HCT116 (cell line): ENCODE results near the gene TRPV2. TPM values are rescaled to one million over a fixed set of nuclear protein-coding genes. Genes with fewer than 3 reads are reported as not detected.

ENCODE experiments used
- ATAC-seq: fragments of 200-7000 bp; cut with Tn5 transposase; 2 replicates; pipeline ENCODE4 v1.9.1; 2020; ENCODE audit warnings: mild to moderate bottlenecking, moderate library complexity
- BruUV-seq: library from RNA; stranded (reverse); fragments of 400-500 nt; replicated peaks from 2 replicates; lab custom pipeline; 2021; lab: Mats Ljungman, UMichigan
- CTCF ChIA-PET: fragments of 300-600 bp; sonication (Branson Sonifier 250); formaldehyde crosslinking; loops from one replicate; lab custom pipeline; 2021; ENCODE audit warnings: antibody characterized with exemption; lab: Charles Lee
- POLR2A ChIA-PET: fragments of 300-600, 350-600 bp; sonication (Branson Sonifier 250); formaldehyde crosslinking; loops from one replicate; lab custom pipeline; 2021; ENCODE audit warnings: antibody characterized with exemption; lab: Charles Lee
- RAD21 ChIA-PET, 2 experiments: fragments of 300-600 bp; sonication (Branson Sonifier 250); formaldehyde crosslinking; loops; one replicate each; lab custom pipeline; 2023; ENCODE audit warnings: low total read pairs in 2 of 2; ENCODE audit not compliant: uncharacterized antibody in 2 of 2, unreplicated experiment in 2 of 2, low non-redundant PET in 1 of 2; lab: Charles Lee
- DNase-seq: peaks from one replicate; pipeline ENCODE4 v3.0.0-alpha.2; 2010; ENCODE audit warnings: low read depth, low spot score
- H2AFZ ChIP-seq: fragments of 200-600 bp; shearing (Covaris generic), sonication (generic); 2 replicates; pipeline ENCODE4 v1.6.1; 2017; ENCODE audit warnings: low read depth, mixed run types, mixed read lengths, antibody characterized with exemption, low read length; ENCODE audit not compliant: poor library complexity, severe bottlenecking
- H3K27ac ChIP-seq: 2 replicates; pipeline ENCODE4 v1.5.1; 2012; ENCODE audit warnings: low read depth, low read length
- H3K27me3 ChIP-seq: fragments of 200-600 bp; sonication (generic); 2 replicates; pipeline ENCODE4 v1.6.1; 2016; ENCODE audit warnings: mixed run types, low read length, mixed read lengths; ENCODE audit not compliant: insufficient read depth
- H3K36me3 ChIP-seq, 2 experiments: fragments of 200-500 bp in 1 of 2; fragments of 200-600 bp in 1 of 2; sonication (Bioruptor generic) in 1 of 2; sonication (generic) in 1 of 2; 2 replicates each; pipeline versions ENCODE4 v1.5.1 to v1.6.1; 2014 to 2016; ENCODE audit warnings: low read length in 2 of 2, inconsistent platforms in 1 of 2, mixed read lengths in 1 of 2, mixed run types in 1 of 2; ENCODE audit not compliant: insufficient read depth in 2 of 2, control insufficient read depth in 1 of 2
- H3K4me1 ChIP-seq, 2 experiments: fragments of 200-600 bp in 1 of 2; sonication (generic) in 1 of 2; 2 replicates each; pipeline versions ENCODE4 v1.5.1 to v1.6.1; 2012 to 2017; ENCODE audit warnings: low read length in 2 of 2, inconsistent platforms in 1 of 2, mild to moderate bottlenecking in 1 of 2, mixed read lengths in 1 of 2, mixed run types in 1 of 2, moderate library complexity in 1 of 2; ENCODE audit not compliant: insufficient read depth in 2 of 2, control insufficient read depth in 1 of 2
- H3K4me2 ChIP-seq: fragments of 200-600 bp; sonication (generic); 2 replicates; pipeline ENCODE4 v1.6.1; 2017; ENCODE audit warnings: mixed run types, low read length, mixed read lengths
- H3K4me3 ChIP-seq, 2 experiments: fragments of 200-600 bp in 1 of 2; sonication (generic) in 1 of 2; replicated peaks in 1 of 2; 2 replicates each; pipeline ENCODE4 v1.5.1; 2011 to 2016; ENCODE audit warnings: low read length in 2 of 2, control low read depth in 1 of 2, low read depth in 1 of 2, mild to moderate bottlenecking in 1 of 2, mixed read lengths in 1 of 2, mixed run types in 1 of 2
- H3K79me2 ChIP-seq: fragments of 200-600 bp; sonication (generic); 2 replicates; pipeline ENCODE4 v1.6.1; 2017; ENCODE audit warnings: mild to moderate bottlenecking, mixed run types, low read length, moderate library complexity, mixed read lengths; ENCODE audit not compliant: insufficient read depth
- H3K9ac ChIP-seq: fragments of 200-600 bp; sonication (generic); 2 replicates; pipeline ENCODE4 v1.6.1; 2016; ENCODE audit warnings: low read length, mixed read lengths
- H3K9me2 ChIP-seq: fragments of 200-600 bp; sonication (generic), shearing (Covaris generic); 2 replicates; pipeline ENCODE4 v1.6.1; 2017; ENCODE audit warnings: mixed run types, mild to moderate bottlenecking, moderate library complexity; ENCODE audit not compliant: insufficient read depth
- H3K9me3 ChIP-seq, 2 experiments: fragments of 200-500 bp in 1 of 2; fragments of 200-600 bp in 1 of 2; sonication (Bioruptor generic) in 1 of 2; sonication (generic) in 1 of 2; 2 replicates each; pipeline ENCODE4 v1.6.1; 2014 to 2017; ENCODE audit warnings: low read length in 2 of 2, mixed read lengths in 2 of 2, inconsistent platforms in 1 of 2, low read depth in 1 of 2, mild to moderate bottlenecking in 1 of 2, mixed run types in 1 of 2, moderate library complexity in 1 of 2; ENCODE audit not compliant: control insufficient read depth in 1 of 2, insufficient read depth in 1 of 2
- H4K20me1 ChIP-seq: fragments of 200-600 bp; sonication (generic), shearing (Covaris generic); 2 replicates; pipeline ENCODE4 v1.6.1; 2017; ENCODE audit warnings: mixed run types, mild to moderate bottlenecking, moderate library complexity; ENCODE audit not compliant: insufficient read depth
- ATF3 ChIP-seq: IDR thresholded peaks from 2 replicates; pipeline ENCODE4 v1.6.1; 2012
- CBX3 ChIP-seq: IDR thresholded peaks from 2 replicates; pipeline ENCODE4 v1.6.1; 2012; ENCODE audit warnings: low read depth
- CEBPB ChIP-seq: IDR thresholded peaks from 2 replicates; pipeline ENCODE4 v1.6.1; 2012; ENCODE audit warnings: low read depth
- CTCF ChIP-seq, 3 experiments: fragments of 200-600 bp in 1 of 3; sonication (generic) in 1 of 3; IDR thresholded peaks in 2 of 3; conservative IDR thresholded peaks in 1 of 3; 2 replicates each; pipeline ENCODE4 v1.5.1; 2012 to 2017; ENCODE audit warnings: low read depth in 2 of 3, low read length in 2 of 3, antibody characterized with exemption in 1 of 3, borderline replicate concordance in 1 of 3, control low read depth in 1 of 3, mild to moderate bottlenecking in 1 of 3, mixed read lengths in 1 of 3, mixed run types in 1 of 3, moderate library complexity in 1 of 3; ENCODE audit not compliant: insufficient read depth in 1 of 3
- EGR1 ChIP-seq: IDR thresholded peaks from 2 replicates; pipeline ENCODE4 v1.6.1; 2012; ENCODE audit warnings: low read depth
- ELF1 ChIP-seq: IDR thresholded peaks from 2 replicates; pipeline ENCODE4 v1.6.1; 2012; ENCODE audit warnings: low read depth, borderline replicate concordance
- EZH2phosphoT487 ChIP-seq: fragments of 200-600 bp; IDR thresholded peaks from 2 replicates; pipeline ENCODE4 v1.6.1; 2018; ENCODE audit warnings: antibody characterized with exemption, borderline replicate concordance
- FOSL1 ChIP-seq: IDR thresholded peaks from 2 replicates; pipeline ENCODE4 v1.6.1; 2012; ENCODE audit warnings: low read depth
- JUND ChIP-seq: IDR thresholded peaks from 2 replicates; pipeline ENCODE4 v1.6.1; 2012
- MAX ChIP-seq: IDR thresholded peaks from 2 replicates; pipeline ENCODE4 v1.6.1; 2012
- POLR2A ChIP-seq: IDR thresholded peaks from 2 replicates; pipeline ENCODE4 v1.7.0; 2011; ENCODE audit warnings: borderline replicate concordance; ENCODE audit not compliant: insufficient read depth, insufficient read length; ENCODE audit errors: extremely low read depth
- POLR2AphosphoS5 ChIP-seq: IDR thresholded peaks from 2 replicates; pipeline ENCODE4 v1.6.1; 2011; ENCODE audit warnings: mild to moderate bottlenecking, low read depth, low read length, moderate library complexity
- REST ChIP-seq: IDR thresholded peaks from 2 replicates; pipeline ENCODE4 v1.6.1; 2012; ENCODE audit warnings: low read depth
- SP1 ChIP-seq: IDR thresholded peaks from 2 replicates; pipeline ENCODE4 v1.6.1; 2012; ENCODE audit warnings: low read depth
- SRF ChIP-seq: IDR thresholded peaks from 2 replicates; pipeline ENCODE4 v1.6.1; 2012; ENCODE audit warnings: low read depth
- YY1 ChIP-seq: IDR thresholded peaks from 2 replicates; pipeline ENCODE4 v1.6.1; 2011; ENCODE audit warnings: low read length, low read depth, moderate library complexity, mild to moderate bottlenecking; ENCODE audit not compliant: insufficient replicate concordance; ENCODE audit errors: extremely low read depth
- ZBTB33 ChIP-seq: IDR thresholded peaks from 2 replicates; pipeline ENCODE4 v1.6.1; 2011; ENCODE audit warnings: mild to moderate bottlenecking, low read length, moderate library complexity; ENCODE audit not compliant: insufficient replicate concordance; ENCODE audit errors: extremely low read depth
- ZNF274 ChIP-seq: fragments of 200-500 bp; sonication (Bioruptor generic); IDR thresholded peaks from 2 replicates; pipeline ENCODE4 v1.6.1; 2014; ENCODE audit warnings: mild to moderate bottlenecking, low read depth, low read length, inconsistent platforms
- intact Hi-C: fragments of 100-400 bp; cut with micrococcal nuclease; formaldehyde crosslinking; loops from 2 replicates; pipeline ENCODE4 v1.10.0; 2022
- total RNA-seq: library from RNA; stranded (reverse); gene quantifications from one replicate; pipeline ENCODE4 v1.2.1, GENCODE V29; 2021; ENCODE audit not compliant: unreplicated experiment

TRPV2 gene
- total RNA-seq, 1 experiment from 2014 or later, result 2.7 TPM

GRCh38 chr17:16465052-16465312, 49.6 kb downstream of the TRPV2 start:
- no TSS peak for BruUV-seq
- Histone ChIP-seq H4K20me1 (no peaks in the 10 kb centered on the region), H3K9me3 (no peaks in the 10 kb centered on the region), H3K4me2 (no peak overlapping the region), H3K27ac (no peak overlapping the region), H2AFZ (no peak overlapping the region), H3K9me2 (no peaks in the 10 kb centered on the region), H3K4me3 (no peak overlapping the region), H3K36me3 (no peaks in the 10 kb centered on the region), H3K79me2 (no peaks in the 10 kb centered on the region), H3K4me1 (peaks cover 2 to 13% of the 10 kb centered on the region in 2 experiments; a peak in 3 of 4 replicates), H3K27me3 (no peaks in the 10 kb centered on the region), H3K9ac (no peak overlapping the region)
- ChIA-PET RAD21 (no interaction called here), CTCF (interaction anchor here (1.1 kb wide), 1 partner anchor 56 kb away, joined by 4 read pairs; no protein-coding TSS in a partner anchor), POLR2A (interaction anchor here (6.9 kb wide), 1 partner anchor 25 kb away, joined by 29 read pairs; no protein-coding TSS in a partner anchor)
- no peak for ATAC-seq
- no peak for DNase-seq
- intact Hi-C loops, result no loop called here
- TF ChIP-seq YY1 (no peak), EZH2phosphoT487 (no peak), CEBPB (no peak), EGR1 (no peak), REST (no peak), SRF (no peak), CBX3 (no peak), ATF3 (no peak), CTCF (IDR thresholded peaks at IDR 0.05 in 2 of 3, conservative IDR thresholded peaks at IDR 0.05 in 1 of 3; ENCODE audit: borderline replicate concordance in 1 of 3, insufficient read depth in 1 of 3, low read depth in 2 of 3, low read length in 2 of 3) (no peak), POLR2AphosphoS5 (no peak), ELF1 (no peak), POLR2A (no peak), FOSL1 (no peak), ZNF274 (no peak), MAX (no peak), SP1 (no peak), JUND (no peak), ZBTB33 (no peak)
